ENCODE measurements around the gene HTR1E. TPM values are rescaled to one million over a fixed set of nuclear protein-coding genes. Genes with fewer than 3 reads are reported as not detected.

Gene HTR1E
- total RNA-seq, 2 experiments from 2014 or later = not detected

Other genes with a start within 250 kb of the HTR1E start
- gene CGA, start 157.6 kb downstream of the HTR1E start, total RNA-seq = not detected
- gene ZNF292, start 218.0 kb downstream of the HTR1E start, total RNA-seq = 10 to 100 TPM; 51.5 to 56.0 TPM

Data from activated CD4-positive, alpha-beta T cell treated with anti-CD3 and anti-CD28 coated beads, Interleukin-2, amount 10 ng/mL, durations not matched to agents 7 days and 5 days (primary cell).